NCI-H510A (cell line): ENCODE results near the gene TCHH.
"Not testable (repeated sequence)": the region's sequence is repeated elsewhere in the genome, so short reads cannot be mapped to it uniquely, and the experiment has no call there.

Source experiments
- DNase-seq: peaks from one replicate; lab custom pipeline; 2025; lab: John Stamatoyannopoulos, UW

The TCHH gene

GRCh38 chr1:152115344-152115743 lies at the start of gene TCHH:
Gene TCHH (minus strand): TSS chr1:152115444. CDS start chr1:152114080, 1,364 bp downstream.
- DNase-seq, result no peak

DNA sequence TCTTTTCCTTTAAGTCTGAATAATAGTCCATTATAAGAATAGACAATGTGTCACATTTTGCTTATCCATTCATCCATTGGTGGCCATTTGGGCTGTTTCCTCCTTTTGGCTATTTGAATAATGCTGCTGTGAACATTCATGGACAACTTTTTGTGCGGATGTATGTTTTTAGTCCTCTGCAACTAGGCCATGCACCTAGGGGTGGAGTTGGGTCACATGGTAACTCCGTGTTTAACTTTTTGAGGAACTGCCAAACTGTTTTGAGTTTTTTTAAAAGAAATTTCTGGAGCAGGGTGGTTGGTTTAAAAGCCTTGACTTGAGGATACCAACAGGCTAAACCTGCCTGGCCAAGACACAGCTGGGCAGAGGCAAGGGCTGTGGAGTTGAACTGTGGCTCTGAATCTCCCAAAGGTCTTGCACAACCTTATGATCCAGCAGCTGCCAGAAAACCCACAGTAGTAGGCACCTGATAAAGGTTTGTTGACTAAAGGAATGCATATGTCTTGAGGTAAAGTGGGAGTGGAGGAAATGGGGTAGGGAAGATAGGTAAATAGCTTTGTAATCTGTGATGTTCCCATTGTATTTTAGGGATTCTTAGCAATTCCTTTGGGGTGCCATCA lies 49.4 kb upstream of the TCHH start:
- no peak for DNase-seq

DNA sequence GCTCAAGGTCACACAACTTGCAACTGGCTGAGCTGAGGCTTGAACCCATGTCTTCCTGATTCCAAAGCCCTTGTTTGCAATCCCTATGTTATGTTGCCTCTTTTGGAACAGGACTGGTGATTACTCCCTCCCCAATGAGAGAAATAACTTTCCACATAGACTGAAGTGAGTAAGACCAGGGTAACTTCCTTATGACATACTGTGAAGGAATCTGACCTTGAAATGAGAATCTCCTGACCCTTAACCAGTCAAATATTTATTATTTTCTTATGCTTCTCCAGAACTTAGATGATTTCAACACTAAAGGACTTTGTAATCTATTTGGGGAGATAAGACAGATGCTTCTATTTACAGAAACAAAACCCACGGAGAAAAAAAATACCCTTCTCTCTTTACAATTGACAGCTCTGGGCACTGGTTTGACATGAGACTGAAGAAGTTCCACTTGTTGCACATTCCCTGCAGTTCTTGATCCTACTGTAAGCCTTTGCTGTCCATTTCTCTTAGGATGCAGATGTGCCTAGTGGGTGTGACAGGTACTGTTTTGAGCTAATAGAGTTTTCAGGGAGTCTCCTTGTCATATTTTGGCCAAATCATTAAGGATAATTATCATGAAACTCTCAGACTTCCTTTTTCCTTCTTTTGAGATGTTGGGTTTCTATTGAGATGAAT lies 47.7 kb upstream of the TCHH start:
- no peak for DNase-seq

- no peak for DNase-seq
These were observed 45.3 kb upstream of the TCHH start for GRCh38 chr1:152160576-152160975.

DNA sequence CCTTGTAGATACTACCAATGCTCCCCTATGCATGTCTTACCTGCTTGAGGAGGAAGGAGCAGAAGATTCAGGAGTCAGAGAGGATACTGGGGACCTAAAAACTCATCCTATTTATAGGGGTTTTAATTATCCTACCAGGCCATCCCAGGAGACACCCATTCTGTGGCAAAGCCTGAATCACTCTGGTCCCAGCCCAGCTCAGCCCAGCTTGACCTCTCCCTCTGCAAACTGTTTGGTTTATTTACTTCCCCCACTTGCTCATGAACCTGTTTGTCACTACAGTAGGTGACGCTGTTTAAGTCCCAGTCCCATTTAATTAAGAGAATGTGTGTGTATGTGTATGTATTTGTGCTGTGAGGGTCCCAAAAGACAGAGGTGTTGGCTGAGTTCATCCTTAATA lies 43.9 kb upstream of the TCHH start, which contains the start of gene RPTN:
Gene RPTN, minus strand, starts transcription at position 85 of the 400 bp plus-strand sequence. CDS start 1,339 bp downstream, outside the sequence.
- no peak for DNase-seq

DNA sequence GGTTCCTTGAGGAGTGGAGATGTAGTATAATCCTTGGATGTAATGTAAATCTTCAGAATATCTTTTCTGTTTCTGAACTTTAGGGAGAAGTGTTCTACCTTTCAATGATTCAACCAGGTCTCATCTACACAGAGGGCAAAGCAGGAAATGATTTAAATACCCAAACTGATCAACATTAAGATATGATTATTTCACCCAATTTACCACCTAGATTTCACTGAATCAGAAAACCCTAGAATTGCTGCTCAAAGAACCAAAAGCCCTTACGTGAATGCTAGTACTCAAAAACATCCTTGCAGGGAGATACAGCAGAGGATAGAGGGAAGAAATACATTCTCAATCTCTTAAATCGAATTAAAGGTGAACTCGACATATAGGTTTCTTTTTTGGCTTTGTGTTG lies 38.8 kb upstream of the TCHH start:
- no peak for DNase-seq

DNA sequence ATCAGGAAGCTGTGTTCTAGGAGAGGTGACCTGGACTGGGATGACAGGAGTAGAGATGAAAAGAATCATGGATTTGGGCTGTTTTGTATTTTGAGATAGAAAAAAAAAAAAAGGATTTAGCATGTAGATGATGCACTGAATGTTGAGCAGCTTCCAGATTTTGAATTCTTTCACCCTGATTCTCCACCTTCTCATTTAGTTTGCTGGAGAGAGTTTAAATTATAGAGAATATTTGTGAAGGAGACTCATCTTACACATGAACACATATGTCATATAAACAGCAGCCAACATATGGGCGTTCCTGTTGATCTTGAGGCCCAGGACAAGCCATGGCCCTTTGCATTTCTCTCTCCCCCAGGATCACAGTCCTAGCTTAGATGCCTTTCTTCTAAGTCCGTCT lies 36.4 kb upstream of the TCHH start:
- DNase-seq, result no peak

- DNase-seq, result no peak
These were observed 33.7 kb upstream of the TCHH start for GRCh38 chr1:152148981-152149380.

GRCh38 chr1:152148051-152148450 lies 32.8 kb upstream of the TCHH start:
- no peak for DNase-seq

DNA sequence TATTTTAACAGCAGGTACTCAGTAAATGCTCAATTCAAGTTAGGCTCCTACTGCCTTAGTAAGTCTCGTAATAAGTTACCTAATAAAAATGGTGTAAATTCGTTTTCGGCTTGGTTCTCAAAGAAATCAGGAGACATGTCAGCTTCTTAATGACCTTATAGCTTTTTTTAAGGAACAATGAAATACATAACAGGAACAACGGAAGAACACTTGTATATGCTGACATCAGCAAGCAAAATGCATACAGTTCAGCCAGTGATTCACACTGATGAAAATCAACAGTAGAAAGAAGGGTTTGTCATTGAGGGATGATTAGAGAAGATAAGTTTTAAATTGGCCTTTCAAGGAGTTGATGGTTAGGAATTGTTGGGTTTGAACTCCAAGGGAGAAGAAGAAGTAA lies 30.5 kb upstream of the TCHH start:
- no peak for DNase-seq

DNA sequence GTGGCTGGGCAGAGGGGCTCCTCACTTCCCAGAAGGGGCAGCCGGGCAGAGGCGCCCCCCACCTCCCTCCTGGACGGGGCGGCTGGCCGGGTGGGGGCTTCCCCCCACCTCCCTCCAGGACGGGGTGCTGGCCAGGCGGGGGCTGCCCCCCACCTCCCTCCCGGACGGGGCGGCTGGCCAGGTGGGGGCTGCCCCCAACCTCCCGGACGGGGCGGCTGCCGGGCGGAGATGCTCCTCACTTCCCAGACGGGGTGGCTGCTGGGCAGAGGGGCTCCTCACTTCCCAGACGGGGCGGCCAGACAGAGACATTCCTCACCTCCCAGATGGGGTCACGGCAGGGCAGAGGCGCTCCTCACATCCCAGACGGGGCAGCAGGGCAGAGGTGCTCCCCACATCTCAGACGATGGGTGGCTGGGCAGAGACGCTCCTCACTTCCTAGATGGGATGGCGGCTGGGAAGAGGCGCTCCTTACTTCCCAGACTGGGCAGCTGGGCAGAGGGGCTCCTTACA lies 29.5 kb upstream of the TCHH start:
- DNase-seq, result not testable (repeated sequence)

DNA sequence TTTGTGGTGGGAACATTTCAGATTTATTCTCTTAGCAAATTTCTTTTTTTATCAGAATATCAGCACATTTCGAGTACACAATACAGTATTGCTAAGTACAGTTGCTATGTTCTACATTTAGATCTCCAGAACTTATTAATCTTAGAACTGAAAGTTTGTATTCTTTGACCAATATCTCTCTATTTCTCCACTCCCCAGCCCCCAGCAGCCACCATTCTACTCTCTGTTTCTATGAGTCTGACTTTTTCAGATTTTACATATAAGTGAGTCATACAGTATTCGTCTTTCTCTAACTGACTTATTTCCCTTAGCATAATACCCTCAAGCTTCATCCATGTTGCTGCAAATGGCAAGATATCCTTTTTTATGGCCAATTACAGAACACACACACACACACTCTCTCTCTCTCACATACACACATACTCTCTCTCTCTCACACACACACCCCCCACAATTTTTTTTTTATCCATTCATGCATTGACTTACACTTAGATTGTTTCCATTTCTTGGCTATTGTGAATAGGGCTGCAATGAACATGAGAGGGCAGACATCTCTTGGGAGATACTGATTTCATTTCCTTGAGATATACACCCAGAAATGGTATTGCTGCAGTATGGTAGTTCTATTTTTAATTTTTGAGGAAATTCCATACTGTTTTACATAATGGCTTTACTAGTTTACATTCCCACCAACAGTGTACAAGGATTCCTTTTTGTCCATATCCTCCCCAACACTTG lies 28.1 kb upstream of the TCHH start:
- DNase-seq, result no peak

GRCh38 chr1:152141971-152142584 lies 26.8 kb upstream of the TCHH start:
- DNase-seq, result no peak

GRCh38 chr1:152137215-152137614 lies 22.0 kb upstream of the TCHH start:
- DNase-seq, result no peak

GRCh38 chr1:152130186-152130585 lies 14.9 kb upstream of the TCHH start:
- no peak for DNase-seq

DNA sequence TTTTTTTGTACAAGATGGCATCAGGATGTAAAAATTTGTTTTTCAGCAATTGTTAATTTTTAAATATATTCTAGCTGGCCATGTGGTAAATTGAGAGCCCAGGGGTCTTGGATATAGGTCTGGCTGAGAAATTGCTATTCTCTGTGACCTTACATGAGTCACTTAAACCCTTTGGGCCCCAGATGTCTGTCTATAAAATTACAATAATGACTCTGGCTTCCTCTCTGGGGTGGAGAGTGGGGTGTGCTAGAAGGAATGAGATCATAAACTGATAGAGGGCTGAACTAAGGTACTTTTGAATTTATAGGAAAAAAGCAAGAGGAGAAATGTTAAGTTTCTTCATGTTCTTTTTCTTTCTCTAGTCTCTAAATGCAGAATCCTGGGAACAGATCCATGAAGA lies 12.4 kb upstream of the TCHH start:
- no peak for DNase-seq

- no peak for DNase-seq
These were observed 10.7 kb upstream of the TCHH start for GRCh38 chr1:152125834-152126443.

DNA sequence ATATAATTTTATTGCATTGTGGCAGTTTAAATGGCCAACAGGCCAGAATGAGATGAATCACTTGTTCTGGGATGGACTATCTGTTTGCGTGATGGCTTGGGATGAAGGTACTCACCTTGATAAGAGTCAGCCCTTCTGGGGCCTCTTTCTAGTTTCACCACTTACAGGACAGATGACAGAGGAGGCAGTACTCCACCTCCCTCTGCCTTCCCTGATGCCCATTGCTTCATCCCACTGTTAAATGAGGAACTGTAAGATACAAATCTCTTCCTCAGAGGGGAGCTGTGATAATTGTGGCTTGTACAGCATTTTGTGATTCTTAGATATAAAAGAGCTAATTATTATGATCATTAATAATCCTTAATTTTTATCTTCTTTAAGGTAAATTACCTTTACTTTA lies 3.7 kb upstream of the TCHH start:
- no peak for DNase-seq

- DNase-seq, result no peak
These were observed 2.3 kb downstream of the TCHH start for GRCh38 chr1:152112885-152113432.

- DNase-seq, result no peak
These were observed 3.0 kb downstream of the TCHH start for GRCh38 chr1:152112101-152112884.

- DNase-seq, result no peak
These were observed 3.7 kb downstream of the TCHH start for GRCh38 chr1:152111515-152111968.
